Measurements from ENCODE around the gene YIPF4. TPM values are rescaled to one million over a fixed set of nuclear protein-coding genes. Genes with fewer than 3 reads are reported as not detected.

Gene YIPF4
- total RNA-seq, 1 donor from 2014 or later, result 73.5 TPM

Other genes starting within 250 kb of the YIPF4 start
- gene DPY30, start 238.1 kb upstream of the YIPF4 start, total RNA-seq, result 54.1 and 56.4 TPM in 2 replicates
- 25.6 and 26.4 TPM in 2 replicates for gene SPAST, start 214.3 kb upstream of the YIPF4 start, total RNA-seq
- gene SLC30A6, start 112.0 kb upstream of the YIPF4 start, total RNA-seq, result 26.8 and 28.4 TPM in 2 replicates
- gene NLRC4, start 13.0 kb upstream of the YIPF4 start, total RNA-seq, result not detected in 2 replicates
- gene BIRC6, start 79.1 kb downstream of the YIPF4 start, total RNA-seq, result 96.2 and 98.8 TPM in 2 replicates

All from osteocyte (in vitro differentiated cells).